K562 (cell line): Measurements from ENCODE around the gene PGR. TPM values are rescaled to one million over a fixed set of nuclear protein-coding genes. Genes with fewer than 3 reads are reported as not detected.
A peak's percentile ranks its signal among the peaks of the same experiment; 100 is the strongest.

Experiments used
- ATAC-seq: fragments of 200-7000 bp; cut with Tn5 transposase; 3 replicates; pipeline ENCODE4 v1.9.1; 2020; ENCODE audit warnings: moderate library complexity
- BruUV-seq: library from RNA; stranded (reverse); fragments of 400-500 nt; replicated peaks from 2 replicates; lab custom pipeline; 2021; lab: Mats Ljungman, UMichigan
- CTCF ChIA-PET: fragments of 300-600 bp; formaldehyde crosslinking; extraction: SDS; loops from one replicate; lab custom pipeline; 2021; ENCODE audit warnings: low intra/inter-chr PET ratio; lab: Yijun Ruan, JAX
- POLR2A ChIA-PET: fragments of 300-600, 350-650 bp; sonication (Branson Sonifier 250); formaldehyde crosslinking; extraction: SDS; loops from one replicate; lab custom pipeline; 2021; ENCODE audit warnings: antibody characterized with exemption, inconsistent platforms; lab: Yijun Ruan, JAX
- DNase-seq, 4 experiments: peaks; one replicate each; pipeline versions ENCODE4 v3.0.0 to v3.0.0-alpha.2; 2011 to 2018; ENCODE audit warnings: low spot score in 3 of 4, mixed read lengths in 3 of 4; ENCODE audit errors: extremely low read depth in 1 of 4
- FAIRE-seq: peaks from 2 replicates; lab custom pipeline; 2011; peaks lifted over from hg19 to GRCh38; lab: Jason Lieb, UNC
- H2AFZ ChIP-seq: 2 replicates; pipeline ENCODE4 v1.6.0; 2011; ENCODE audit warnings: low read depth, low read length, control low read depth, inconsistent platforms
- H3K27ac ChIP-seq: fragments of 200-600 bp; 3 replicates; pipeline ENCODE4 v1.8.0; 2011; ENCODE audit warnings: low read depth, mild to moderate bottlenecking, control low read depth, inconsistent platforms, low read length, moderate library complexity, mixed read lengths; ENCODE audit errors: extremely low read depth
- H3K27me3 ChIP-seq, 2 experiments: fragments of 300-600 bp in 1 of 2; 2 replicates in 1 of 2; 3 replicates in 1 of 2; pipeline versions ENCODE4 v1.6.0 to v1.8.0; 2011; ENCODE audit warnings: inconsistent platforms in 2 of 2, low read length in 2 of 2, mild to moderate bottlenecking in 1 of 2, mixed read lengths in 1 of 2, moderate library complexity in 1 of 2; ENCODE audit not compliant: control insufficient read depth in 2 of 2, insufficient read depth in 2 of 2
- H3K36me3 ChIP-seq: fragments of 300-600 bp; 3 replicates; pipeline ENCODE4 v1.8.0; 2011; ENCODE audit warnings: mild to moderate bottlenecking, low read length, inconsistent platforms; ENCODE audit not compliant: control insufficient read depth, insufficient read depth
- H3K4me1 ChIP-seq, 2 experiments: fragments of 200-600 bp in 1 of 2; replicated peaks in 1 of 2; 2 replicates in 1 of 2; 3 replicates in 1 of 2; pipeline versions ENCODE4 v1.5.1 to v1.8.0; 2011; ENCODE audit warnings: inconsistent platforms in 2 of 2, low read length in 2 of 2, mild to moderate bottlenecking in 1 of 2, mixed read lengths in 1 of 2, moderate library complexity in 1 of 2; ENCODE audit not compliant: control insufficient read depth in 2 of 2, insufficient read depth in 2 of 2
- H3K4me2 ChIP-seq: 2 replicates; pipeline ENCODE4 v1.6.1; 2011; ENCODE audit warnings: low read length, control low read depth, inconsistent platforms, mixed read lengths; ENCODE audit not compliant: insufficient read depth
- H3K4me3 ChIP-seq: fragments of 200-600 bp; sonication (generic), shearing (Covaris generic); 2 replicates; pipeline ENCODE4 v1.5.1; 2016; ENCODE audit warnings: control low read depth, inconsistent platforms
- H3K79me2 ChIP-seq: fragments of 200-600 bp; 3 replicates; pipeline ENCODE4 v1.8.0; 2011; ENCODE audit warnings: low read length, inconsistent platforms; ENCODE audit not compliant: control insufficient read depth, insufficient read depth
- H3K9ac ChIP-seq, 2 experiments: 2 replicates each; pipeline versions ENCODE4 v1.6.0 to v1.6.1; 2011; ENCODE audit warnings: low read depth in 2 of 2, low read length in 2 of 2, control low read depth in 1 of 2, inconsistent platforms in 1 of 2, mild to moderate bottlenecking in 1 of 2, mixed read lengths in 1 of 2; ENCODE audit not compliant: insufficient read depth in 1 of 2
- H3K9me1 ChIP-seq: one replicate; pipeline ENCODE4 v1.6.0; 2011; ENCODE audit warnings: inconsistent platforms, mild to moderate bottlenecking, low read length, moderate library complexity; ENCODE audit not compliant: control insufficient read depth, insufficient read depth
- H3K9me3 ChIP-seq: replicated peaks from 2 replicates; pipeline ENCODE4 v1.5.1; 2011; ENCODE audit warnings: low read depth, low read length, inconsistent platforms; ENCODE audit not compliant: control insufficient read depth, insufficient read depth
- H4K20me1 ChIP-seq: replicated peaks from 2 replicates; pipeline ENCODE4 v1.6.1; 2011; ENCODE audit warnings: low read length, inconsistent platforms, mixed read lengths; ENCODE audit not compliant: control insufficient read depth, insufficient read depth
- C11orf30 ChIP-seq: fragments of 450-650 bp; IDR thresholded peaks from 2 replicates; pipeline ENCODE4 v1.6.1; 2016; ENCODE audit warnings: low read depth, mild to moderate bottlenecking
- HIVEP1 ChIP-seq: fragments of 250-450 bp; sonication (Bioruptor Pico); IDR thresholded peaks from 2 replicates; pipeline ENCODE4 v1.4.0; 2020; ENCODE audit warnings: mild to moderate bottlenecking
- HNRNPK ChIP-seq: fragments of 200-400 bp; formaldehyde crosslinking; IDR thresholded peaks from one replicate; pipeline ENCODE4 v1.6.1; 2018; ENCODE audit warnings: mild to moderate bottlenecking, low read depth, low read length; ENCODE audit not compliant: poor library complexity, severe bottlenecking
- SMARCA5 ChIP-seq: fragments of 450-650 bp; IDR thresholded peaks from 2 replicates; pipeline ENCODE4 v1.6.1; 2016
- SRSF1 ChIP-seq: fragments of 200-400 bp; formaldehyde crosslinking; IDR thresholded peaks from 2 replicates; pipeline ENCODE4 v1.6.1; 2017; ENCODE audit warnings: mild to moderate bottlenecking, low read depth, low read length, moderate library complexity
- USF1 ChIP-seq: sonication (generic); formaldehyde crosslinking; IDR thresholded peaks from 2 replicates; pipeline ENCODE4 v1.9.0; 2022; ENCODE audit warnings: mild to moderate bottlenecking, missing genetic modification reagents
- YBX1 ChIP-seq: fragments of 450-650 bp; IDR thresholded peaks from 2 replicates; pipeline ENCODE4 v1.7.1; 2016; ENCODE audit warnings: mild to moderate bottlenecking
- ZNF449 ChIP-seq: fragments of 250-450 bp; sonication (Bioruptor Pico); IDR thresholded peaks from 2 replicates; pipeline ENCODE4 v1.8.0; 2022; ENCODE audit warnings: moderate library complexity, mild to moderate bottlenecking, inconsistent platforms
- ZNF561 ChIP-seq: fragments of 450-650 bp; formaldehyde crosslinking; conservative IDR thresholded peaks from 2 replicates; pipeline ENCODE4 v1.4.0; 2020; ENCODE audit warnings: mild to moderate bottlenecking, moderate library complexity
- WGBS: fragments of 100-300 bp; shearing (Covaris generic); methylation state at CpG from one replicate; pipeline ENCODE4 v1.1.6; 2016; ENCODE audit warnings: low coverage, mixed read lengths; ENCODE audit not compliant: insufficient coverage; ENCODE audit errors: missing lambda C conversion rate; 5-methylcytosine and 5-hydroxymethylcytosine counted together
- in situ Hi-C: fragments of 300-500 bp; cut with MboI; formaldehyde crosslinking; loops from 4 replicates; pipeline ENCODE4 v1.15.0; 2018; ENCODE audit warnings: inconsistent platforms, mixed read lengths
- intact Hi-C: fragments of 100-400 bp; cut with micrococcal nuclease; formaldehyde crosslinking; loops from 2 replicates; pipeline ENCODE4 v1.14.2; 2022
- polyA plus RNA-seq, 8 experiments: library from polyadenylated mRNA; depleted of rRNA in 4 of 8; stranded (reverse) in 5 of 8; unstranded in 3 of 8; fragments of >200 nt; fragmentation: Nextera tagmentation in 2 of 8; fragmentation: Illumina TruSeq in 1 of 8; extraction: Ambion mirVana in 2 of 8; extraction: Trizol in 1 of 8; gene quantifications; 2 replicates each; pipeline versions ENCODE4 v1.2.1 to v1.2.3, GENCODE V29; 2011 to 2014; ENCODE audit warnings: inconsistent platforms in 1 of 8, missing spikeins in 1 of 8
- total RNA-seq, 7 experiments: library from RNA; depleted of rRNA in 6 of 7; stranded (reverse); fragments of >200 nt in 6 of 7; fragmentation: Illumina TruSeq in 2 of 7; extraction: Trizol in 2 of 7; gene quantifications; 2 replicates each; pipeline versions ENCODE4 v1.2.1 to v1.2.3, GENCODE V29; 2011 to 2021; ENCODE audit warnings: low replicate concordance in 1 of 7

Gene PGR
- total and polyA plus RNA-seq, 9 of the 15 experiments (the other 6 are each of a cell fraction or from before 2014, with no cell fraction given): 0.43 to 2.4 (median 1.3) TPM

GRCh38 chr11:101103433-101103832 lies 26.2 kb downstream of the PGR start:
- Histone ChIP-seq H3K36me3 (no peaks in the 10 kb centered on the region), H2AFZ (no peak overlapping the region), H3K9me3 (no peaks in the 10 kb centered on the region), H3K9ac (no peak overlapping the region), H3K4me3 (no peak overlapping the region), H3K4me1 (no peaks in the 10 kb centered on the region), H4K20me1 (no peaks in the 10 kb centered on the region), H3K79me2 (no peaks in the 10 kb centered on the region), H3K9me1 (no peaks in the 10 kb centered on the region), H3K27me3 (no peaks in the 10 kb centered on the region), H3K27ac (no peak overlapping the region), H3K4me2 (no peak overlapping the region)
- 51% methylated on average over 2 of the region's 2 CpGs for WGBS
- no peak for TF ChIP-seq ZNF561 (CRISPR knock-in tag)
- TF ChIP-seq HIVEP1 (CRISPR knock-in tag): no peak
- TF ChIP-seq YBX1: no peak
- no peak for TF ChIP-seq HNRNPK
- TF ChIP-seq SMARCA5: no peak
- TF ChIP-seq SRSF1: no peak
- TF ChIP-seq ZNF449: no peak
- TF ChIP-seq C11orf30: peak; percentile 4; the same call in 1 of the 2 replicates
- TF ChIP-seq USF1 (CRISPR knock-in tag): no peak
- in situ Hi-C loops: no loop called here
- ChIA-PET POLR2A (no interaction called here), CTCF (no interaction called here)
- ATAC-seq (no peak), FAIRE-seq (no peak), DNase-seq (no peak)
- BruUV-seq: no TSS peak
- intact Hi-C loops: no loop called here
